Measurements from ENCODE around the gene ZSWIM9. TPM values are rescaled to one million over a fixed set of nuclear protein-coding genes. Genes with fewer than 3 reads are reported as not detected.

Gene ZSWIM9
- total RNA-seq, 4 donors from 2014 or later: 0.59 to 13.2 (median 4.2) TPM

GRCh38 chr19:48123907-48124651 lies 46.4 kb upstream of the ZSWIM9 start:
- DNase-seq: no peak
- Histone ChIP-seq H3K27ac (no peak overlapping the region), H3K9me3 (no peaks in the 10 kb centered on the region), H3K27me3 (no peaks in the 10 kb centered on the region), H3K4me1 (no peaks in the 10 kb centered on the region), H3K4me3 (no peak overlapping the region), H3K36me3 (no peaks in the 10 kb centered on the region)
- intact Hi-C loops (cut with DNase I; ENCODE audit: low total_unique reads): no loop called here
- TF ChIP-seq POLR2A (IDR thresholded peaks at IDR 0.05) (no peak), CTCF (IDR thresholded peaks at IDR 0.05) (no peak)

GRCh38 chr19:48127561-48127960 lies 42.9 kb upstream of the ZSWIM9 start:
- DNase-seq: no peak
- Histone ChIP-seq H3K27ac (no peak overlapping the region), H3K27me3 (no peaks in the 10 kb centered on the region), H3K36me3 (no peaks in the 10 kb centered on the region), H3K4me3 (no peak overlapping the region), H3K4me1 (no peaks in the 10 kb centered on the region), H3K9me3 (no peaks in the 10 kb centered on the region)
- intact Hi-C loops (cut with DNase I; ENCODE audit: low total_unique reads): no loop called here
- TF ChIP-seq CTCF (IDR thresholded peaks at IDR 0.05) (no peak), POLR2A (IDR thresholded peaks at IDR 0.05) (no peak)

- DNase-seq: no peak
- H3K4me3 ChIP-seq: no peak overlapping the region
- no peaks in the 10 kb centered on the region for H3K9me3 ChIP-seq
- no peak for TF ChIP-seq CTCF (IDR thresholded peaks at IDR 0.05)
- H3K4me1 ChIP-seq: no peaks in the 10 kb centered on the region
- intact Hi-C loops (cut with DNase I; ENCODE audit: low total_unique reads): no loop called here
- no peak overlapping the region for H3K27ac ChIP-seq
- no peaks in the 10 kb centered on the region for H3K27me3 ChIP-seq
- no peaks in the 10 kb centered on the region for H3K36me3 ChIP-seq
These were observed 37.4 kb upstream of the ZSWIM9 start for GRCh38 chr19:48133094-48133493.

GRCh38 chr19:48135411-48135810 lies 35.1 kb upstream of the ZSWIM9 start:
- Histone ChIP-seq H3K36me3 (no peaks in the 10 kb centered on the region), H3K9me3 (no peaks in the 10 kb centered on the region), H3K4me3 (no peak overlapping the region), H3K27ac (no peak overlapping the region), H3K4me1 (no peaks in the 10 kb centered on the region), H3K27me3 (no peaks in the 10 kb centered on the region)
- DNase-seq: no peak
- TF ChIP-seq POLR2A (IDR thresholded peaks at IDR 0.05) (no peak), CTCF (IDR thresholded peaks at IDR 0.05) (no peak)
- intact Hi-C loops (cut with DNase I; ENCODE audit: low total_unique reads): no loop called here

- TF ChIP-seq CTCF (IDR thresholded peaks at IDR 0.05) (no peak), POLR2A (IDR thresholded peaks at IDR 0.05) (no peak)
- H3K27ac ChIP-seq: no peak overlapping the region
- H3K4me3 ChIP-seq: no peak overlapping the region
- no peaks in the 10 kb centered on the region for H3K27me3 ChIP-seq
- intact Hi-C loops (cut with DNase I; ENCODE audit: low total_unique reads): no loop called here
- H3K4me1 ChIP-seq: no peaks in the 10 kb centered on the region
- DNase-seq: no peak
- no peaks in the 10 kb centered on the region for H3K9me3 ChIP-seq
- H3K36me3 ChIP-seq: no peaks in the 10 kb centered on the region
These were observed 33.9 kb upstream of the ZSWIM9 start for GRCh38 chr19:48136547-48136946.
